Pancreas (tissue), 10 donors: ENCODE measurements around the gene FNDC3B. TPM values are rescaled to one million over a fixed set of nuclear protein-coding genes. Genes with fewer than 3 reads are reported as not detected.

ENCODE experiments used
- ATAC-seq, 4 donors: fragments of 200-7000 bp; cut with Tn5 transposase; one replicate each; pipeline versions ENCODE4 v1.8.0 to v1.9.1; 2020; ENCODE audit warnings: mild to moderate bottlenecking in 4 of 4, moderate library complexity in 4 of 4
- DNase-seq, 6 donors: peaks; one replicate each; pipeline ENCODE4 v3.0.0-alpha.2; 2020
- FAIRE-seq: peaks from 2 replicates; lab custom pipeline; 2012; peaks lifted over from hg19 to GRCh38; lab: Jason Lieb, UNC
- H3K27ac ChIP-seq, 4 donors: fragments of 200-600 bp; sonication (generic); 1 replicate in 3 of 4; 2 replicates in 1 of 4; pipeline versions ENCODE4 v1.5.0 to v1.8.0; 2020
- H3K27me3 ChIP-seq, 4 donors: fragments of 200-600 bp; one replicate each; pipeline ENCODE4 v1.8.0; 2021
- H3K36me3 ChIP-seq, 3 donors: fragments of 200-600 bp; sonication (generic) in 1 of 3; one replicate each; pipeline versions ENCODE4 v1.5.0 to v1.8.0; 2020 to 2021
- H3K4me1 ChIP-seq, 3 donors: fragments of 200-600 bp; one replicate each; pipeline ENCODE4 v1.8.0; 2021
- H3K4me3 ChIP-seq, 4 donors: fragments of 200-600 bp; sonication (generic) in 2 of 4; one replicate each; pipeline versions ENCODE4 v1.5.0 to v1.8.0; 2020 to 2021
- H3K9me3 ChIP-seq, 4 donors: fragments of 200-600 bp; one replicate each; pipeline ENCODE4 v1.8.0; 2021
- CTCF ChIP-seq, 4 donors: fragments of 200-600 bp; sonication (generic) in 3 of 4; IDR thresholded peaks; one replicate each; pipeline versions ENCODE4 v1.5.0 to v1.8.0; 2021; ENCODE audit warnings: antibody characterized with exemption in 4 of 4
- WGBS, 2 donors: extraction: QIAGEN DNeasy Blood & Tissue Kit; methylation state at CpG; one replicate each; pipeline ENCODE4 v1.1.7; 2013; 5-methylcytosine and 5-hydroxymethylcytosine counted together
- intact Hi-C, 3 donors: fragments of 100-400 bp; cut with DNase I; formaldehyde crosslinking; loops; one replicate each; pipeline versions ENCODE4 v1.11.1 to v1.14.2; 2022
- polyA plus RNA-seq, 2 donors: library from polyadenylated mRNA; stranded (reverse); fragments of 200-250 nt; gene quantifications; one replicate each; pipeline ENCODE4 v1.2.3, GENCODE V29; 2013
- total RNA-seq, 6 donors: library from RNA; stranded (reverse); fragmentation: NEBNext Ultra II Directional in 4 of 6; extraction: Animal tissue kit (Norgen Biotek cat#: 25700) in 4 of 6; gene quantifications; one replicate each; pipeline versions ENCODE4 v1.2.1 to v1.2.4, GENCODE V29; 2021 to 2023
- donor health status: healthy with polysubstance abuse.
- donor health status: DM: no; HTN: no; CAD: no; lungs with moderate emphysema.
- donor health status: DM: no; HTN: no; CAD: no.
- donor health status: control.
- donor health status: control.
- donor health status: Bipolar disorder and iron deficiency.
- donor health status: DM: yes; HTN: yes; CAD: no.
- donor health status: DM: no; HTN: no; CAD: no.
- donor health status: DM: no; HTN: no; CAD: no.
- donor health status: DM: yes; HTN: yes; CAD: no.

FNDC3B gene
- total and polyA plus RNA-seq, 8 donors = 9.3 to 126 (median 73.2) TPM

- no peaks in the 10 kb centered on the region for H3K9me3 ChIP-seq
- WGBS, 2 donors = 74 to 75% methylated on average over 3 of the region's 3 CpGs
- intact Hi-C loops = no loop called here
These were observed 315.6 kb downstream of the FNDC3B start for GRCh38 chr3:172354931-172355499.

GRCh38 chr3:172355836-172356235 is 316.5 kb downstream of the FNDC3B start:
- DNase-seq (no peak), FAIRE-seq (no peak), ATAC-seq (peak; percentile 74 to 85 (median 78))
- H3K27me3 ChIP-seq = no peaks in the 10 kb centered on the region
- 42 to 50% methylated on average over 2 of the region's 2 CpGs for WGBS, 2 donors
- H3K9me3 ChIP-seq = no peaks in the 10 kb centered on the region
- peaks cover 3 to 18% (median 5%) of the 10 kb centered on the region in 3 donors for H3K36me3 ChIP-seq
- H3K27ac ChIP-seq = peak overlapping the region in 1 of 4 donors; percentile 38
- peaks cover 0 to 30% (median 30%) of the 10 kb centered on the region in 3 donors for H3K4me1 ChIP-seq
- TF ChIP-seq CTCF (IDR thresholded peaks at IDR 0.05) = no peak
- H3K4me3 ChIP-seq = no peak overlapping the region
- intact Hi-C loops = no loop called here

More at GRCh38 chr3:172354931-172355499, 315.6 kb downstream of the FNDC3B start:
- H3K27ac ChIP-seq = no peak overlapping the region
- H3K4me3 ChIP-seq = no peak overlapping the region
- no peak for DNase-seq
- no peak for FAIRE-seq
- peaks cover 3 to 18% (median 5%) of the 10 kb centered on the region in 3 donors for H3K36me3 ChIP-seq
- H3K27me3 ChIP-seq = no peaks in the 10 kb centered on the region
- no peak for TF ChIP-seq CTCF (IDR thresholded peaks at IDR 0.05)
- ATAC-seq = no peak
- H3K4me1 ChIP-seq = peaks cover 0 to 30% (median 30%) of the 10 kb centered on the region in 3 donors

GRCh38 chr3:172356427-172356826 is 317.0 kb downstream of the FNDC3B start:
- DNase-seq = no peak
- Histone ChIP-seq H3K27ac (no peak overlapping the region), H3K4me1 (peaks cover 0 to 30% (median 30%) of the 10 kb centered on the region in 3 donors), H3K9me3 (no peaks in the 10 kb centered on the region), H3K27me3 (no peaks in the 10 kb centered on the region), H3K4me3 (no peak overlapping the region), H3K36me3 (peaks cover 3 to 19% (median 5%) of the 10 kb centered on the region in 3 donors)
- intact Hi-C loops = no loop called here
- FAIRE-seq = no peak
- no peak for ATAC-seq
- no peak for TF ChIP-seq CTCF (IDR thresholded peaks at IDR 0.05)
- 85 to 91% methylated on average over 5 of the region's 5 CpGs for whole genome bisulfite sequencing, 2 donors

- H3K27ac ChIP-seq = peak overlapping the region in 1 of 4 donors; percentile 7
- no peak for FAIRE-seq
These were observed 318.7 kb downstream of the FNDC3B start for GRCh38 chr3:172357850-172358754.

More at GRCh38 chr3:172357850-172358754, 318.7 kb downstream of the FNDC3B start:
- no peaks in the 10 kb centered on the region for H3K9me3 ChIP-seq
- ATAC-seq (peak in 2 of 4 donors; percentile 13 to 42), DNase-seq (no peak)
- TF ChIP-seq CTCF (IDR thresholded peaks at IDR 0.05) = no peak
- H3K4me3 ChIP-seq = no peak overlapping the region
- 68 to 73% methylated on average over 6 of the region's 6 CpGs for WGBS, 2 donors
- H3K27me3 ChIP-seq = no peaks in the 10 kb centered on the region
- H3K4me1 ChIP-seq = peaks cover 0 to 30% (median 30%) of the 10 kb centered on the region in 3 donors
- H3K36me3 ChIP-seq = peaks cover 0 to 22% (median 3%) of the 10 kb centered on the region in 3 donors
- intact Hi-C loops = no loop called here
